GM12878 (cell line): Measurements from ENCODE around the gene MARS1. TPM values are rescaled to one million over a fixed set of nuclear protein-coding genes. Genes with fewer than 3 reads are reported as not detected.

Experiments used
- ATAC-seq: fragments of 200-7000 bp; cut with Tn5 transposase; 3 replicates; pipeline ENCODE4 v1.9.1; 2020; ENCODE audit warnings: mild to moderate bottlenecking, moderate library complexity
- BruUV-seq: library from RNA; stranded (reverse); fragments of 400-500 nt; replicated peaks from 2 replicates; lab custom pipeline; 2021; lab: Mats Ljungman, UMichigan
- CTCF ChIA-PET: fragments of 300-600 bp; sonication (Branson Sonifier 250); formaldehyde crosslinking; extraction: SDS; loops from one replicate; lab custom pipeline; 2021; ENCODE audit warnings: inconsistent platforms; lab: Yijun Ruan, JAX
- POLR2A ChIA-PET: fragments of 350-600 bp; formaldehyde crosslinking; extraction: SDS; loops from one replicate; lab custom pipeline; 2021; ENCODE audit warnings: inconsistent platforms; lab: Charles Lee
- RAD21 ChIA-PET: fragments of 300-600 bp; sonication (Branson Sonifier 250); formaldehyde crosslinking; loops from one replicate; lab custom pipeline; 2023; ENCODE audit warnings: antibody characterized with exemption; ENCODE audit not compliant: unreplicated experiment; lab: Charles Lee
- SMC1A ChIA-PET: fragments of 300-600 bp; sonication (Branson Sonifier 250); formaldehyde crosslinking; loops from one replicate; lab custom pipeline; 2023; ENCODE audit not compliant: unreplicated experiment, uncharacterized antibody; lab: Charles Lee
- DNase-seq: peaks from one replicate; pipeline ENCODE4 v3.0.0-alpha.2; 2011; ENCODE audit warnings: low read depth, low spot score
- FAIRE-seq: peaks from 3 replicates; lab custom pipeline; 2011; peaks lifted over from hg19 to GRCh38; lab: Jason Lieb, UNC
- H2AFZ ChIP-seq: 2 replicates; pipeline ENCODE4 v1.6.0; 2011; ENCODE audit warnings: low read depth, low read length, control low read depth; ENCODE audit not compliant: control insufficient read depth
- H3K27ac ChIP-seq: 2 replicates; pipeline ENCODE4 v1.5.1; 2011; ENCODE audit warnings: control low read depth; ENCODE audit not compliant: control insufficient read depth, insufficient read depth
- H3K27me3 ChIP-seq, 2 experiments: replicated peaks in 1 of 2; 2 replicates each; pipeline versions ENCODE4 v1.6.0 to v1.6.1; 2011; ENCODE audit warnings: low read length in 1 of 2; ENCODE audit not compliant: control insufficient read depth in 2 of 2, insufficient read depth in 2 of 2
- H3K36me3 ChIP-seq, 2 experiments: 2 replicates each; pipeline ENCODE4 v1.5.1; 2011; ENCODE audit warnings: low read length in 1 of 2; ENCODE audit not compliant: control insufficient read depth in 2 of 2, insufficient read depth in 2 of 2
- H3K4me1 ChIP-seq: 2 replicates; pipeline ENCODE4 v1.6.1; 2011; ENCODE audit warnings: mild to moderate bottlenecking, low read length, moderate library complexity, mixed read lengths; ENCODE audit not compliant: control insufficient read depth, insufficient read depth
- H3K4me2 ChIP-seq: 2 replicates; pipeline ENCODE4 v1.6.0; 2011; ENCODE audit warnings: control low read depth; ENCODE audit not compliant: control insufficient read depth, insufficient read depth
- H3K4me3 ChIP-seq: fragments of 200-600 bp; sonication (generic); 2 replicates; pipeline ENCODE4 v1.5.1; 2016
- H3K79me2 ChIP-seq: 2 replicates; pipeline ENCODE4 v1.6.0; 2011; ENCODE audit warnings: low read length; ENCODE audit not compliant: control insufficient read depth, insufficient read depth
- H3K9ac ChIP-seq: 2 replicates; pipeline ENCODE4 v1.8.0; 2011; ENCODE audit warnings: low read length, control low read depth, mixed read lengths; ENCODE audit not compliant: control insufficient read depth, insufficient read depth
- H3K9me3 ChIP-seq: replicated peaks from 3 replicates; pipeline ENCODE4 v1.5.1; 2011; ENCODE audit warnings: mild to moderate bottlenecking, low read length; ENCODE audit not compliant: control insufficient read depth, insufficient read depth
- H4K20me1 ChIP-seq: 2 replicates; pipeline ENCODE4 v1.6.0; 2011; ENCODE audit not compliant: control insufficient read depth, insufficient read depth
- GABPA ChIP-seq: IDR thresholded peaks from 2 replicates; pipeline ENCODE4 v1.6.1; 2014; ENCODE audit warnings: antibody characterized with exemption, low read depth, mild to moderate bottlenecking, inconsistent platforms
- NFYB ChIP-seq: IDR thresholded peaks from 2 replicates; pipeline ENCODE4 v1.6.1; 2011; ENCODE audit warnings: low read depth, mild to moderate bottlenecking, low read length, improper control_type of control experiment, moderate library complexity; ENCODE audit not compliant: insufficient read depth
- RAD21 ChIP-seq: IDR thresholded peaks from 2 replicates; pipeline ENCODE4 v1.6.1; 2011; ENCODE audit warnings: mild to moderate bottlenecking, low read depth, low read length, moderate library complexity; ENCODE audit not compliant: insufficient read depth
- SIN3A ChIP-seq: IDR thresholded peaks from 2 replicates; pipeline ENCODE4 v1.6.1; 2012; ENCODE audit warnings: low read depth, low read length, improper control_type of control experiment
- SMARCA5 ChIP-seq: fragments of 450-650 bp; IDR thresholded peaks from 2 replicates; pipeline ENCODE4 v1.6.1; 2017; ENCODE audit warnings: mild to moderate bottlenecking
- SPI1 ChIP-seq: IDR thresholded peaks from 2 replicates; pipeline ENCODE4 v1.6.1; 2011; ENCODE audit warnings: low read depth, mild to moderate bottlenecking, low read length, moderate library complexity, borderline replicate concordance; ENCODE audit not compliant: insufficient read depth
- STAT3 ChIP-seq: IDR thresholded peaks from 2 replicates; pipeline ENCODE4 v1.6.1; 2011; ENCODE audit warnings: low read depth, low read length, improper control_type of control experiment
- WRNIP1 ChIP-seq: IDR thresholded peaks from 2 replicates; pipeline ENCODE4 v1.6.1; 2011; ENCODE audit warnings: low read depth, low read length, improper control_type of control experiment, borderline replicate concordance
- ZZZ3 ChIP-seq: IDR thresholded peaks from 2 replicates; pipeline ENCODE4 v1.6.1; 2011; ENCODE audit warnings: low read depth; ENCODE audit not compliant: control insufficient read depth, insufficient read length
- WGBS: methylation state at CpG from one replicate; pipeline ENCODE4 v1.1.6; 2016; ENCODE audit warnings: low lambda C conversion rate; ENCODE audit not compliant: insufficient replicate concordance, insufficient coverage; ENCODE audit errors: missing lambda C conversion rate; 5-methylcytosine and 5-hydroxymethylcytosine counted together
- in situ Hi-C: fragments of 300-500 bp; cut with MboI; formaldehyde crosslinking; loops from 9 replicates; pipeline ENCODE4 v1.14.3; 2018; ENCODE audit warnings: mixed read lengths
- intact Hi-C: fragments of 100-400 bp; cut with micrococcal nuclease; formaldehyde crosslinking; loops from one replicate; pipeline ENCODE4 v1.14.2; 2022; ENCODE audit not compliant: unreplicated experiment
- polyA plus RNA-seq, 11 experiments: library from polyadenylated mRNA; depleted of rRNA in 4 of 11; unstranded in 6 of 11; stranded (reverse) in 5 of 11; fragments of >200 nt; fragmentation: Nextera tagmentation in 4 of 11; fragmentation: Illumina TruSeq in 1 of 11; extraction: Ambion mirVana in 4 of 11; extraction: Trizol in 1 of 11; gene quantifications; 1 replicate in 1 of 11; 2 replicates in 10 of 11; pipeline versions ENCODE4 v1.2.1 to v1.2.3, GENCODE V29; 2011 to 2016; ENCODE audit warnings: inconsistent platforms in 2 of 11, missing spikeins in 2 of 11, low read depth in 1 of 11
- total RNA-seq, 4 experiments: library from RNA; depleted of rRNA in 3 of 4; stranded (reverse); fragments of >200 nt in 3 of 4; fragmentation: Illumina TruSeq in 1 of 4; extraction: Trizol in 1 of 4; gene quantifications; 2 replicates each; pipeline versions ENCODE4 v1.2.1 to v1.2.3, GENCODE V29; 2013 to 2021
- TF ChIP-seq, protein P1 (sequence below): IDR thresholded peaks from 2 replicates; pipeline ENCODE4 v1.6.1; 2012; ENCODE audit warnings: mild to moderate bottlenecking, low read depth, low read length
- TF ChIP-seq, protein P2 (sequence below): fragments of 450-650 bp; IDR thresholded peaks from 2 replicates; pipeline ENCODE4 v1.6.1; 2017; ENCODE audit warnings: mild to moderate bottlenecking, low read depth, inconsistent platforms; ENCODE audit not compliant: poor library complexity, severe bottlenecking
- TF ChIP-seq, protein P3 (sequence below): fragments of 450-650 bp; IDR thresholded peaks from 2 replicates; pipeline ENCODE4 v1.6.1; 2017; ENCODE audit warnings: mild to moderate bottlenecking, moderate library complexity

MARS1 gene
- total and polyA plus RNA-seq, 10 of the 15 experiments (the other 5 are each of a cell fraction or from before 2014, with no cell fraction given): 72.3 to 270 (median 153) TPM

DNA sequence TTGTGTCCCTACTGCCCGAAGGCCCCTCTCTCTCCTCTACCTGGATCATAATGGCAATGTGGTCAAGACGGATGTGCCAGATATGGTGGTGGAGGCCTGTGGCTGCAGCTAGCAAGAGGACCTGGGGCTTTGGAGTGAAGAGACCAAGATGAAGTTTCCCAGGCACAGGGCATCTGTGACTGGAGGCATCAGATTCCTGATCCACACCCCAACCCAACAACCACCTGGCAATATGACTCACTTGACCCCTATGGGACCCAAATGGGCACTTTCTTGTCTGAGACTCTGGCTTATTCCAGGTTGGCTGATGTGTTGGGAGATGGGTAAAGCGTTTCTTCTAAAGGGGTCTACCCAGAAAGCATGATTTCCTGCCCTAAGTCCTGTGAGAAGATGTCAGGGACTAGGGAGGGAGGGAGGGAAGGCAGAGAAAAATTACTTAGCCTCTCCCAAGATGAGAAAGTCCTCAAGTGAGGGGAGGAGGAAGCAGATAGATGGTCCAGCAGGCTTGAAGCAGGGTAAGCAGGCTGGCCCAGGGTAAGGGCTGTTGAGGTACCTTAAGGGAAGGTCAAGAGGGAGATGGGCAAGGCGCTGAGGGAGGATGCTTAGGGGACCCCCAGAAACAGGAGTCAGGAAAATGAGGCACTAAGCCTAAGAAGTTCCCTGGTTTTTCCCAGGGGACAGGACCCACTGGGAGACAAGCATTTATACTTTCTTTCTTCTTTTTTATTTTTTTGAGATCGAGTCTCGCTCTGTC, 31.0 kb upstream of the MARS1 start:
- ATAC-seq (no peak), DNase-seq (no peak), FAIRE-seq (no peak)
- no peak overlapping the region for H2AFZ ChIP-seq
- POLR2A ChIA-PET: interaction anchor here (0.5 to 2.2 kb wide), 4 partner anchors 20 to 206 kb away, joined by 3 to 9 read pairs (median 5); partner anchors contain the start of gene STAC3
- CTCF ChIA-PET: interaction anchor here (0.6 to 11.0 kb wide), 16 partner anchors 12 to 1097 kb away, joined by 3 to 540 read pairs (median 19); partner anchors contain the start of genes ARHGAP9, INHBC and SHMT2
- 0 out of 4 replicates have a peak, but pooled peaks cover 0 to 4% of the 10 kb centered on the region in 2 experiments for H3K27me3 ChIP-seq
- no peak overlapping the region for H3K9ac ChIP-seq
- H3K9me3 ChIP-seq: no peaks in the 10 kb centered on the region
- H3K4me1 ChIP-seq: peaks cover 21% of the 10 kb centered on the region
- no peaks in the 10 kb centered on the region for H3K36me3 ChIP-seq
- H4K20me1 ChIP-seq: 0 out of 2 replicates have a peak, but pooled peaks cover 2% of the 10 kb centered on the region
- no peak overlapping the region for H3K4me2 ChIP-seq
- no peak overlapping the region for H3K4me3 ChIP-seq
- no TSS peak for BruUV-seq
- no peak overlapping the region for H3K27ac ChIP-seq
- RAD21 ChIA-PET: interaction anchor here (2.8 to 6.8 kb wide), 3 partner anchors 20 to 212 kb away, joined by 10 to 224 read pairs (median 85); partner anchors contain the start of gene STAC3
- SMC1A ChIA-PET: interaction anchor here (1.4 to 7.6 kb wide), 5 partner anchors 20 to 193 kb away, joined by 4 to 226 read pairs (median 20); no protein-coding TSS in a partner anchor
- WGBS: 77% methylated on average over 6 of the region's 6 CpGs
- H3K79me2 ChIP-seq: no peaks in the 10 kb centered on the region
- intact Hi-C loops: loop anchor here (5.0 kb wide), 1 partner anchor 165 kb away; no protein-coding TSS in a partner anchor
- in situ Hi-C loops: loop anchor here (5.0 to 10.0 kb wide), 2 partner anchors 142 to 195 kb away; no protein-coding TSS in a partner anchor
- no peak for TF ChIP-seq NFYB
- TF ChIP-seq WRNIP1: no peak
- TF ChIP-seq, protein P1, sequence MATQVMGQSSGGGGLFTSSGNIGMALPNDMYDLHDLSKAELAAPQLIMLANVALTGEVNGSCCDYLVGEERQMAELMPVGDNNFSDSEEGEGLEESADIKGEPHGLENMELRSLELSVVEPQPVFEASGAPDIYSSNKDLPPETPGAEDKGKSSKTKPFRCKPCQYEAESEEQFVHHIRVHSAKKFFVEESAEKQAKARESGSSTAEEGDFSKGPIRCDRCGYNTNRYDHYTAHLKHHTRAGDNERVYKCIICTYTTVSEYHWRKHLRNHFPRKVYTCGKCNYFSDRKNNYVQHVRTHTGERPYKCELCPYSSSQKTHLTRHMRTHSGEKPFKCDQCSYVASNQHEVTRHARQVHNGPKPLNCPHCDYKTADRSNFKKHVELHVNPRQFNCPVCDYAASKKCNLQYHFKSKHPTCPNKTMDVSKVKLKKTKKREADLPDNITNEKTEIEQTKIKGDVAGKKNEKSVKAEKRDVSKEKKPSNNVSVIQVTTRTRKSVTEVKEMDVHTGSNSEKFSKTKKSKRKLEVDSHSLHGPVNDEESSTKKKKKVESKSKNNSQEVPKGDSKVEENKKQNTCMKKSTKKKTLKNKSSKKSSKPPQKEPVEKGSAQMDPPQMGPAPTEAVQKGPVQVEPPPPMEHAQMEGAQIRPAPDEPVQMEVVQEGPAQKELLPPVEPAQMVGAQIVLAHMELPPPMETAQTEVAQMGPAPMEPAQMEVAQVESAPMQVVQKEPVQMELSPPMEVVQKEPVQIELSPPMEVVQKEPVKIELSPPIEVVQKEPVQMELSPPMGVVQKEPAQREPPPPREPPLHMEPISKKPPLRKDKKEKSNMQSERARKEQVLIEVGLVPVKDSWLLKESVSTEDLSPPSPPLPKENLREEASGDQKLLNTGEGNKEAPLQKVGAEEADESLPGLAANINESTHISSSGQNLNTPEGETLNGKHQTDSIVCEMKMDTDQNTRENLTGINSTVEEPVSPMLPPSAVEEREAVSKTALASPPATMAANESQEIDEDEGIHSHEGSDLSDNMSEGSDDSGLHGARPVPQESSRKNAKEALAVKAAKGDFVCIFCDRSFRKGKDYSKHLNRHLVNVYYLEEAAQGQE: no peak
- TF ChIP-seq SPI1: no peak
- TF ChIP-seq, protein P2, sequence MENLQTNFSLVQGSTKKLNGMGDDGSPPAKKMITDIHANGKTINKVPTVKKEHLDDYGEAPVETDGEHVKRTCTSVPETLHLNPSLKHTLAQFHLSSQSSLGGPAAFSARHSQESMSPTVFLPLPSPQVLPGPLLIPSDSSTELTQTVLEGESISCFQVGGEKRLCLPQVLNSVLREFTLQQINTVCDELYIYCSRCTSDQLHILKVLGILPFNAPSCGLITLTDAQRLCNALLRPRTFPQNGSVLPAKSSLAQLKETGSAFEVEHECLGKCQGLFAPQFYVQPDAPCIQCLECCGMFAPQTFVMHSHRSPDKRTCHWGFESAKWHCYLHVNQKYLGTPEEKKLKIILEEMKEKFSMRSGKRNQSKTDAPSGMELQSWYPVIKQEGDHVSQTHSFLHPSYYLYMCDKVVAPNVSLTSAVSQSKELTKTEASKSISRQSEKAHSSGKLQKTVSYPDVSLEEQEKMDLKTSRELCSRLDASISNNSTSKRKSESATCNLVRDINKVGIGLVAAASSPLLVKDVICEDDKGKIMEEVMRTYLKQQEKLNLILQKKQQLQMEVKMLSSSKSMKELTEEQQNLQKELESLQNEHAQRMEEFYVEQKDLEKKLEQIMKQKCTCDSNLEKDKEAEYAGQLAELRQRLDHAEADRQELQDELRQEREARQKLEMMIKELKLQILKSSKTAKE: no peak
- no peak for TF ChIP-seq GABPA
- TF ChIP-seq, protein P3, sequence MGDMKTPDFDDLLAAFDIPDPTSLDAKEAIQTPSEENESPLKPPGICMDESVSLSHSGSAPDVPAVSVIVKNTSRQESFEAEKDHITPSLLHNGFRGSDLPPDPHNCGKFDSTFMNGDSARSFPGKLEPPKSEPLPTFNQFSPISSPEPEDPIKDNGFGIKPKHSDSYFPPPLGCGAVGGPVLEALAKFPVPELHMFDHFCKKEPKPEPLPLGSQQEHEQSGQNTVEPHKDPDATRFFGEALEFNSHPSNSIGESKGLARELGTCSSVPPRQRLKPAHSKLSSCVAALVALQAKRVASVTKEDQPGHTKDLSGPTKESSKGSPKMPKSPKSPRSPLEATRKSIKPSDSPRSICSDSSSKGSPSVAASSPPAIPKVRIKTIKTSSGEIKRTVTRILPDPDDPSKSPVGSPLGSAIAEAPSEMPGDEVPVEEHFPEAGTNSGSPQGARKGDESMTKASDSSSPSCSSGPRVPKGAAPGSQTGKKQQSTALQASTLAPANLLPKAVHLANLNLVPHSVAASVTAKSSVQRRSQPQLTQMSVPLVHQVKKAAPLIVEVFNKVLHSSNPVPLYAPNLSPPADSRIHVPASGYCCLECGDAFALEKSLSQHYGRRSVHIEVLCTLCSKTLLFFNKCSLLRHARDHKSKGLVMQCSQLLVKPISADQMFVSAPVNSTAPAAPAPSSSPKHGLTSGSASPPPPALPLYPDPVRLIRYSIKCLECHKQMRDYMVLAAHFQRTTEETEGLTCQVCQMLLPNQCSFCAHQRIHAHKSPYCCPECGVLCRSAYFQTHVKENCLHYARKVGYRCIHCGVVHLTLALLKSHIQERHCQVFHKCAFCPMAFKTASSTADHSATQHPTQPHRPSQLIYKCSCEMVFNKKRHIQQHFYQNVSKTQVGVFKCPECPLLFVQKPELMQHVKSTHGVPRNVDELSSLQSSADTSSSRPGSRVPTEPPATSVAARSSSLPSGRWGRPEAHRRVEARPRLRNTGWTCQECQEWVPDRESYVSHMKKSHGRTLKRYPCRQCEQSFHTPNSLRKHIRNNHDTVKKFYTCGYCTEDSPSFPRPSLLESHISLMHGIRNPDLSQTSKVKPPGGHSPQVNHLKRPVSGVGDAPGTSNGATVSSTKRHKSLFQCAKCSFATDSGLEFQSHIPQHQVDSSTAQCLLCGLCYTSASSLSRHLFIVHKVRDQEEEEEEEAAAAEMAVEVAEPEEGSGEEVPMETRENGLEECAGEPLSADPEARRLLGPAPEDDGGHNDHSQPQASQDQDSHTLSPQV: no peak
- TF ChIP-seq STAT3: no peak
- no peak for TF ChIP-seq SMARCA5
- no peak for TF ChIP-seq ZZZ3
- no peak for TF ChIP-seq SIN3A
- TF ChIP-seq RAD21: no peak
